HG03135 (cell line): Measurements from ENCODE around the gene ZFC3H1.
"Not testable (repeated sequence)": the region's sequence is repeated elsewhere in the genome, so short reads cannot be mapped to it uniquely, and the experiment has no call there.

Experiments used
- ATAC-seq: cut with Tn5 transposase; IDR thresholded peaks from one replicate; pipeline ENCODE4 v1.9.1; 2021; ENCODE audit warnings: mild to moderate bottlenecking, moderate library complexity; ENCODE audit not compliant: unreplicated experiment

Gene ZFC3H1, protein sequence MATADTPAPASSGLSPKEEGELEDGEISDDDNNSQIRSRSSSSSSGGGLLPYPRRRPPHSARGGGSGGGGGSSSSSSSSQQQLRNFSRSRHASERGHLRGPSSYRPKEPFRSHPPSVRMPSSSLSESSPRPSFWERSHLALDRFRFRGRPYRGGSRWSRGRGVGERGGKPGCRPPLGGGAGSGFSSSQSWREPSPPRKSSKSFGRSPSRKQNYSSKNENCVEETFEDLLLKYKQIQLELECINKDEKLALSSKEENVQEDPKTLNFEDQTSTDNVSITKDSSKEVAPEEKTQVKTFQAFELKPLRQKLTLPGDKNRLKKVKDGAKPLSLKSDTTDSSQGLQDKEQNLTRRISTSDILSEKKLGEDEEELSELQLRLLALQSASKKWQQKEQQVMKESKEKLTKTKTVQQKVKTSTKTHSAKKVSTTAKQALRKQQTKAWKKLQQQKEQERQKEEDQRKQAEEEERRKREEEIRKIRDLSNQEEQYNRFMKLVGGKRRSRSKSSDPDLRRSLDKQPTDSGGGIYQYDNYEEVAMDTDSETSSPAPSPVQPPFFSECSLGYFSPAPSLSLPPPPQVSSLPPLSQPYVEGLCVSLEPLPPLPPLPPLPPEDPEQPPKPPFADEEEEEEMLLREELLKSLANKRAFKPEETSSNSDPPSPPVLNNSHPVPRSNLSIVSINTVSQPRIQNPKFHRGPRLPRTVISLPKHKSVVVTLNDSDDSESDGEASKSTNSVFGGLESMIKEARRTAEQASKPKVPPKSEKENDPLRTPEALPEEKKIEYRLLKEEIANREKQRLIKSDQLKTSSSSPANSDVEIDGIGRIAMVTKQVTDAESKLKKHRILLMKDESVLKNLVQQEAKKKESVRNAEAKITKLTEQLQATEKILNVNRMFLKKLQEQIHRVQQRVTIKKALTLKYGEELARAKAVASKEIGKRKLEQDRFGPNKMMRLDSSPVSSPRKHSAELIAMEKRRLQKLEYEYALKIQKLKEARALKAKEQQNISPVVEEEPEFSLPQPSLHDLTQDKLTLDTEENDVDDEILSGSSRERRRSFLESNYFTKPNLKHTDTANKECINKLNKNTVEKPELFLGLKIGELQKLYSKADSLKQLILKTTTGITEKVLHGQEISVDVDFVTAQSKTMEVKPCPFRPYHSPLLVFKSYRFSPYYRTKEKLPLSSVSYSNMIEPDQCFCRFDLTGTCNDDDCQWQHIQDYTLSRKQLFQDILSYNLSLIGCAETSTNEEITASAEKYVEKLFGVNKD (N-terminal part only)

DNA sequence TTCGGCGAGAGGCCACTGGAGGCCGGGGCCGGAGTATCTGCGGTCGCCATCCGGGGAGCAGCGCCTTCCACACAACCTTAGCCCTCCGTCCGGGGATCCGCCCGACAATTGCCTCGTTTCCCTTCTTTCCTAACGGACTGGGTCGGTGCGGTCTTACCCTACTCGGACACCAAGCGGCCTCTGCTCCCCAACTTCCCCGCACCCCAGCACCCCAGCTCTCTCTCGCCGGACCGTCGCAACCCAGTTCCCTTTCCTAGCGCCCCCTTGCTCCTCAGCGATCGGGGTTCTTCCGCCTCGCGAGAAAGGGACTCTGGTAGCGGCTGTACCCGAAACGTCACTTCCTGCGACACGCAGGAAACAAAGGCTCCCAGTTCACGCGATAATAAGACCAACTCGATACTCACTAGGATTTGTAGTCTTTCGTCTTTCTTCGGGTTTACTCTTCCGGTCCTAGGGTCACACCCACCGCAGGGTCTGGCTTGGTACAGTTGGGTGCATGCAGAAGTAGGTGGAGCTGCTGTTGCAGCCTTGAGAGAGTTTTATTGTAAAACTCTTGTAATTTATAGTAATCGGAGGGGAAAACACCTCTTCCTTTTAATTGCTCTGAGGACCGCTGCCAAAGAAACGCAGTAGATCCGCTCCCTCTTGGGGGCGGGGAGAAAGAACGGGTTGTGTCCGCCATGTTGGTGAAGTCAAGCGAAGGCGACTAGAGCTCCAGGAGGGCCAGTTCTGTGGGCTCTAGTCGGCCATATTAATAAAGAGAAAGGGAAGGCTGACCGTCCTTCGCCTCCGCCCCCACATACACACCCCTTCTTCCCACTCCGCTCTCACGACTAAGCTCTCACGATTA is at the start of gene ZFC3H1, which contains the start of gene THAP2:
TSS of gene ZFC3H1 (minus strand) at position 288 of the 850 bp plus-strand sequence. CDS start at position 50, 238 bp downstream.
TSS of gene THAP2 (plus strand) at position 741 of the 850 bp plus-strand sequence. CDS start 209 bp downstream, outside the sequence.
- peak; percentile 94 for ATAC-seq

DNA sequence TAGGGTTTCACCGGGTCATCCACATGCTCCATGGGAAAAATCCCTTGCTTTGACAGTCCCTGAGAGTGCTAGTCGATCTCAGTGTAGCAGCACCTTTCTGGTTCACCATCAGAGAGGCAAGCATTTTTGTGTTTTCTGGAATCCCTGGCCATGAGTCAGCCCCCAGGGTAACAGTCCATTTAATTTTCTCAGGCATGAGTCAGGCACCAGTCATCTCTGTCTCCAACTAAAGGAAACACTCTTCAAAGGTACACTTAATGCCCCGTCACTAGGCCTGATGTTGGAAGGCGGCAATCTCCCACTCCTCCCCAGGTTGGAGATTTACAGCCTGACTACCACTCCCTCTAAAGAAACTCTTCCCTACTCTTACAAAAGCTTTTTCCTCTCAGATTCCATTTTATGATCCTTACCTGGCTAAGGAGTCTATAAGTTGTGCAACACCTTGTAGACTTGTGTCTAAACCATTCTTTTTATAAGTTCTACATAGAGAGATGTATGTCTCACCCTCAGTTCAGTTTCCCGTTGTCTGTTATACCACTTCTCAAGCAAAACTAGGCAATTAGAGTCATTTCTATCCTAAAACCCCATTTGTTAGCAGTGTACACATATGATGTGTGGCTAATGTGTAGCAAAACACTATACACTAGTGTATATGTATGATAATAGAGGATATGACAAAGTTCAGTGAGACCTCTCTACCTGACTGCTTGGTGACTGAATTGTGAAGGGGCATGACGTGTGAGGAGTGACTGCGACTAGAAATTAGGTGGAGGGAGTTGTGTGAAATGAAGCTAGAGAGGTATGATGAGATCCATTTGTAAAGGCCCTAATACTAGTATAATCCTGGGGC is 46.9 kb upstream of the ZFC3H1 start:
- ATAC-seq: no peak

DNA sequence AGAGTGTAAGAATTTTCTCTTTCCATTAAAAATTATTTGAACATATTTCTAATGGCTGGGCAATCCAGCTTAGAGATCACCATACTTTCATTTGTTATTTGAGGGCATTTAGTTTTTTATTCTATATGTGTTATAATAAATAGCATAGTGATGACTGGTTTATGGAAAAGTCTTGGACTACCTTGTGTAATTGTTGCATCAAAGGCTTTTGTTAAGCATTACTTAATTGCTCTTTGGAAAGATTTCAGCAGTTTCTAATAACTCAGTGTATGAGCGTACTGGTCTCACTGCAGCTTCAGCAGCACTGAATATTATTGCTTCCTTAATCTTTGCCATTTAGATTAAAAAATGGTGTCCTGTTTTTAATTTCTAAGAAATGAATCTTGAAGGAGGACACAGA is 45.0 kb upstream of the ZFC3H1 start:
- ATAC-seq: no peak

DNA sequence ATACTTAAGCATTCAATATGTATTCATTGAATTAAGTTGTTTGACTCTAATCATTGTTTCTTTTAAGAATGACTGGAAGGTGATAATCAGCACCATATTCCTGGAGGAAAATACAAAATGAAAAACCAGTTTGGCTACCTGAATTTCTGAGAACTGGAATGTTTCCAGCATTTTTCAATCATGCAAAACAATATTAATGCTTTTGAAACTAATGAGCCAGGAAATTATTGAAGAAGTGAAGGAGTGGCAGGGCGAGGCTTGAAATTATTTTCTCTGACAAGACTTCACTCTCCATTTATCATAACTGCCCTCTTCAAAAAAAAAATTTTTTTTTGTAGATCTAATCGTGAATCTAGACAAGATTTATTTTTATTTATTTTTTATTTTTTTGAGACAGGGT is 41.3 kb upstream of the ZFC3H1 start:
- ATAC-seq: no peak

DNA sequence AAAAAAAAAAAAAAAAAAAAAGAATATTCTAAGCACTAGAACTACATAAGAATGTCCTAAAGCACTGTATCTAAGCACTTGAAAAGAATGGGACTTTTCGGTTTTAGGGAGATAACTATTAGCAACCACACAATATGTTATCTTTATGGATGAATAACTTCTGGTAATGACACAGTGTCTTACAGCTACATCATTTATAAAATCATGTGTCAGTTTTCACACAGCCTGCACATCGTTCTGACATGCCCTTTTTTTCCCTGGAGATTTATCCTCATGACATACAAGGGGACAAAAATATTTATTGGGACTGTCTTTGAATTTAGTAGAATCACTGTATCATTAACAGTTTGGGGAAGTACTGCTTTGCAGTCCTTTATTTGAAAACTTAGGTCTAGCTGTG is 39.6 kb upstream of the ZFC3H1 start:
- ATAC-seq: no peak

DNA sequence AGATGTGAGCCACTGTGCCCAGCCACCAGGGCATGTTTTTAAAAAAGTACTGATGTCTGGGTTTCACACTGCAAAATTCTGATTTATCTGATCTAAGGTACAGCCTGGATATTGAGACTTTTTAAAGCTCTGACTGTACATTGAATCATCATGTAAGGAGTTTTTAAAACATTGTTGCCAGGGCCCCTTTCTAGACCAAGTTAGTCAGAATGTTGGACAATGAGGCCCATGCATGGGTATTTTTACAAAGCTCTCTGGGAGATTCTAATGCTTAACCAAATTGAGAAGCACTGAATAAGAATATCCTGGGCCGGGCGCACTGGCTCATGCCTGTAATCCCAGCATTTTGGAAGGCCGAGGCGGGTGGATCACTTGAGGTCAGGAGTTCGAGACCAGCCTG is 38.9 kb upstream of the ZFC3H1 start:
- no peak for ATAC-seq

DNA sequence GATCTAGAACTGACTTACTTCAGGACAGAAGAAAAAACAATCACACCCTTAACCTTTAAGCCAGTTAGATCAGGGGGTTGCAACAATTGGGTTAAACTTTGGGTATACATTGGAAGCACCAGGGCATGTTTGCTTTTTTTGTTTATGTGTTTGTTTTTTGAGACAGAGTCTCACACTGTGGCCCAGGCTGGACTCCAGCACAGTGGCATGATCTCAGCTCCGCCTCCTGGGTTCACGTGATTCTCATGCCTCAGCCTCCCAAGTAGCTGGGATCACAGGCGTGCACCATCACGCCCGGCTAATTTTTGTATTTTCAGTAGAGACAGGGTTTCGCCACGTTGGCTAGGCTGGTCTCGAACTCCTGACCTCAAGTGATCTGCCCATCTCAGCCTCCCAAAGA is 38.5 kb upstream of the ZFC3H1 start:
- not testable (repeated sequence) for ATAC-seq

DNA sequence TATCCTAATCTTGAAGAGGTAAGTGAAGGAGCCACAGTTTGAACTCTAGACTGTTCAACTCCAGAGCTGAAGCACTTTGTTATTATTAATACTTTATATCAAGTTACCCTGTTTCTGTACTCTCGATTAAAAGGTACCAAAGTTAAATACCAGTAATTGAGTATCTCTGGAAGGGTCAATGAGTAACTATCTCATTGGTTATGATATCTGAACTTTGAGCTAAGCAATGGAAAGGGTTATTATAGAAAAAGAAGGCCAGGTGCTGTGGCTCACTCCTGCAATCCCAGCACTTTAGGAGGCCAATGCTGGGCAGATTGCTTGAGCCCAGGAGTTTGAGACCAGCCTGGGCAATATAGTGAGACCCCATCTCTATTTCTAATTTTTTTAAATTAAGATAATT is 32.1 kb upstream of the ZFC3H1 start:
- no peak for ATAC-seq

DNA sequence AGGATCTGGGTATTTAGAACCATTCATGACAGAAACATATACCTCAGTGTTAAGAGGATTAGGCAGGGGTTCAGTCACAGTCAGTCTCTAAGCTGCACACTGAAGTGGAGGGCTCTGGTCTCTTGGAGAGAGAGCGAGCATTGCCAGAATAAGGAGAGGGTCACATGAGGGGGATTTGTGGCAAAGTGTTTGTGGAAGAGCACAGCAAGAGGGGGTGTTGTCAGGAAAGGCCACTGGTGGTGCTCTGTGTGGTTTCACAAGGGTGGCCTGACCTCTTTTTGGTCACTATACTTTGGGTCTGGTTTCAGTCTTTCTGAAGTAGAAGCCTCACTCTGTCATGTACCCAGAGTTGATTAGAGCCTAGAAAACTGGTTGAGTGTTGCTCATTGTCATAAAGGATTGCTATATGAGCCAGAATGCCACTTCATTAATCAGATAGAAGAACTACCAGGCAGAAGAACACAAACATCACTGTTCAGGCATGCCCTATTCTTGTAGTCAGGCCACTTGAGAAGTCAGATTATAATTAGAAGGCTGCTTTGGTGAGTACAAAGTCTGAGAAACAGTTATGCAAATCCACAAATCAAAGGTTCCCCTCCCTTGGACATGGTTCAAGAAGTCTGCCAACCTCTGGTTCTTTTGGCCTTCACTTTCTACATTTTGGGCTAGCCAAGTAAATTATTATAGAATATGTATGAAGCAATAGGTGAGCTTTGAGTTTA is 30.6 kb upstream of the ZFC3H1 start:
- peak; percentile 92 for ATAC-seq

DNA sequence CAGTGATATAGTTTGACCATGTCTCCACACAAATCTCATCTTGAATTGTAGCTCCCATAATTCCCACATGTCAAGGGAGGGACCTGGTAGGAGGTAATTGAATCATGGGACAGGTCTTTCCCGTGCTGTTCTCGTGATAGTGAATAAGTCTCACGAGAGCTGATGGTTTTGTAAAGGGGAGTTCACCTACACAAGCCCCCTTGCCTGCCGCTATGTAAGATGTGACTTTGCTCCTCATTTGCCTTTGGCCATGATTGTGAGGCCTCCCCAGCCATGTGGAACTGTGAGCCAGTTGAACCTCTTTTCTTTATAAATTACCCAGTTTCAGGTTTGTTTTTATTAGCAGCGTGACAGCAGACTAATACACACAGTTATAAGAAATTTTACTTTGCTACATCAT is 30.0 kb upstream of the ZFC3H1 start:
- peak; percentile 7 for ATAC-seq

DNA sequence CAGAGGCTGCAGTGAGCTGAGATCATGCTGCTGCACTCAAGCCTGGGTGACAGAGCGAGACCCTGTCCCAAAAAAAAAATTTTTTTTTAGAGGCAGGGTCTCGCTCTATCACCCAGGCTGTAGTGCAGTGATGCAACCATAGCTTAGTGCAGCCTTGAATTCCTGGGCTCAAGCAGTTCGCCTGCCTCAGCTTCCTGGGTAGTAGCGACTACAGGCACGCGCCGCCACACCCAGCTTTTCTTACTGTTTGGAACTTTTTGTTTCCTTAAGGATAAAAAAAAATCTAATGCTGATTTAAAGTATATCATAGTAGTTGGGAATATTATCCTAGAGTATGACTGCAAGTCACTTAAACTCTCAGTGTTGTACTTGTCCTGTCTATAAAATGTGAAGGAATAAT is 29.5 kb upstream of the ZFC3H1 start:
- no peak for ATAC-seq

DNA sequence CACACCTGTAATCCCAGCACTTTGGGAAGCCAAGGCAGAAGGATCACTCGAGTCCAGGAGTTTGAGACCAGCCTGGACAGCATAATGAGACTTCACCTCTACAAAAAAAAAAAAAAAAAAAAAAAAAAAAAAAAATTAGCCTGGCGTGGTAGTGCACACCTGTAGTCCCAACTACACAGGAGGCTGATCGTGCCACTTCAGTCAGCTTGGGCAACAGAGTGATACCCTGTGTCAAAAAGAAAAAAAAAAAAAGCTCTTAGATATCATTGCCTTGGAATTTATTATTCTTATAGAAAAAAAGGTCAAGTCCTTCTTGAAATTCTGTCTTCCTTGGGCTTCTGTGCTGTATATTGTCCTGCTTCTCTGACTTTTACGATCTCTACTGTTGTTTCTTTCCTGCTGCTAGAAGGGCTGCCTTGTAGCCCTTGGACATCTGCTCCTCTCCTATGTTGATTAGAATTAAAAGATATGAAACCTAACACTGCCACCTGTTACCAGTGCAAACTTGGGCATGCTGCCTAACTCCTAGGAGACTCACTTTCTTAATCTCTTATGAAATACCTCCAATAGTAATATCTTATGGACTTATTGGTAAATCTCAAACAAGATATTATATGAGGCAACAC is 28.0 kb upstream of the ZFC3H1 start:
- no peak for ATAC-seq

DNA sequence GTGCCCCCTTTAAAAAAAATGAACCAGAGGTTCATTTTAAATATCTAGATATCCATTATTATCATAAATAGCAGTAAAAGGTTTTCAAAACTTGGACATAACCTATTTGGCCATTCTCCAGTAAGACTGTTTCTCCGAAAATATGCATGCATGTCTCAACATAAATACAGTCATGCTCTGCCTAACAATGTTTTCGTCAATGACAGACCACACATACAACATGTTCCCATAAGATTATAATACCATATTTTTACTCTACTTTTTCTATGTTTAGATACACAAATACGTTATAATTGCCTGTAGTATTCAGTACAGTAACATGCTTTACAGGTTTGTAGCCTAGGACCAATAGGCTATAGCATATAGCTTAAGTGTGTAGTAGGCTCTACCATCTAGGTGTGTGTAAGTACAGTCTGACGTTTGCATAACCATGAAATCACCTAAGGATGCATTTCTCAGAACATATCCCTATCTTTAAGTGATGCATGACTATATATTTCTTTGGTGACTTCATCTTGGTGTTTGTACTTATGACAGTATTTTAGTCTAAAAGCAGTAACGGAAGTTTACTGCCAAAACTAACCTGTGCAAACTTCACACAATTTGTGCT is 25.4 kb upstream of the ZFC3H1 start:
- ATAC-seq: no peak

DNA sequence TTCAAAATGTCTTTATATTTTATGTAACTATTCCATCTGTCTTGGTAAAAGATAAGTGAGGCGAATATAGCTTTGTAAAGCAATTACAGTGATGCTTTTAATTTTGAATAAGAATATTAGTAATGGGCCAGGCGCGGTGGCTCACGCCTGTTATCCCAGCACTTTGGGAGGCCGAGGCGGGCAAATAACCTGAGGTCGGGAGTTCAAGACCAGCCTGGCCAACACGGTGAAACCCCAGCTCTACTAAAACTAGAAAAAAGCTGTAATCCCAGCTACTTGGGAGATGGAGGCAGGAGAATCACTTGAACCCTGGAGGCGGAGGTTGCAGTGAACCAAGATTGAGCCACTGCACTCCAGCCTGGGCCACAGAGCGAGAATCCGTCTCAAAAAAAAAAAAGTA is 23.5 kb upstream of the ZFC3H1 start:
- not testable (repeated sequence) for ATAC-seq

DNA sequence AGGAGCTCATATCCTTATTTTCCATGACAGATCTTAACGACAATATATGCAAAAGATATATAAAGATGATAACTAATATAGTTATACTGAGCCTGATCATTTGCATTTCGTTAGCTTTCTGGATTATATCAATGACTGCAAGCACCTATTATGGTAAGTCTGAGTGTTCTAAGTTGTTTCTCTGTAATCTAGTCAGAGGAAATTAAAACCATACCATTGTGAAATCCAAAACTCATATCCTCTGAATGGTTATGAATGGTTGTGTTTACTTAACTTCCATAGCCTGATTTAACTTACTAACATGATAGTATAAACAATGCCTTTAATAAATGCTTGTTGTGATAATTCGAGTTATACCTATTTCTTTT is 23.0 kb upstream of the ZFC3H1 start:
- no peak for ATAC-seq

DNA sequence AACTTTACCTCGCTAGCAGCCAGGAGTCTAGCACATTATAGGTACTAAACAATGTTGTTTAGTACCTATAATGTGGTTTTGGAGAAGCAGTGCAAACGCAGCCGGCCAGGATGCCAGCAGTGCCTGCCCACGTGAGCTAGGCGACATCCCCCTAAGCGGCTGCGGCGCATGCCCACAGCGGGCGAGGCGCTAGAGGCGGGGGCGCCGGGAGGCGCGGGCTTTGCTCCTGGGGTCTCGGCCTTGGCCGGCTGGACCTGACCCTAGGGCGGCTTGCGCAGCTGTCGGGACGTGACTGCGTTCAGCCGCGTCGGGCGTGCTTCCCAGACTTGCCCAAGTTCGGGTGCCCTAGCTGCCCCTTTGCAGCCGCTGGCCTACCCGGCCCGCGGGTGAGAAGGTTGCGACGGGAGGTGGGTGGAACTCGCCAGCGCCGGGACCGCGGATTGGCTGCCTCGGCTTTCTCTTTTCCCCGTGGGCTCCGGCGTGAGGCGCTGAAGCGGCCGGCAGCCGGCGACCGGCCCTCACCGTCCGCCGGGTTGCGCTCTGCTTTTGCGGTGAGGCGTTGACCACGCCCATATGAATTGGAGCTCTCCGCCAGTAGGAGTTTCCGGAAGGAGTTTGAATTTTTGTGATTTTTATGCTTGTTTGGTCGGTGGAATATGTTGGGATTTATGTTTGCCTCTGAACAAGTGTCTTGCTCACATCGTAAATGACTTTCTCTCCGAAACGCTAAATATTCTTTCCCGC is 22.4 kb upstream of the ZFC3H1 start, which contains the start of gene TMEM19:
TSS of gene TMEM19 (plus strand) at position 169 of the 744 bp plus-strand sequence. CDS start 599 bp downstream, outside the sequence.
- ATAC-seq: peak; percentile 93
